K562 (cell line): ENCODE measurements around the gene EXOC3L1. TPM values are rescaled to one million over a fixed set of nuclear protein-coding genes. Genes with fewer than 3 reads are reported as not detected.
A peak's percentile ranks its signal among the peaks of the same experiment; 100 is the strongest.

ENCODE experiments used
- ATAC-seq: fragments of 200-7000 bp; cut with Tn5 transposase; 3 replicates; pipeline ENCODE4 v1.9.1; 2020; ENCODE audit warnings: moderate library complexity
- BruUV-seq: library from RNA; stranded (reverse); fragments of 400-500 nt; replicated peaks from 2 replicates; lab custom pipeline; 2021; lab: Mats Ljungman, UMichigan
- CTCF ChIA-PET: fragments of 300-600 bp; formaldehyde crosslinking; extraction: SDS; loops from one replicate; lab custom pipeline; 2021; ENCODE audit warnings: low intra/inter-chr PET ratio; lab: Yijun Ruan, JAX
- POLR2A ChIA-PET: fragments of 300-600, 350-650 bp; sonication (Branson Sonifier 250); formaldehyde crosslinking; extraction: SDS; loops from one replicate; lab custom pipeline; 2021; ENCODE audit warnings: antibody characterized with exemption, inconsistent platforms; lab: Yijun Ruan, JAX
- DNase-seq, 4 experiments: peaks; one replicate each; pipeline versions ENCODE4 v3.0.0 to v3.0.0-alpha.2; 2011 to 2018; ENCODE audit warnings: low spot score in 3 of 4, mixed read lengths in 3 of 4; ENCODE audit errors: extremely low read depth in 1 of 4
- FAIRE-seq: peaks from 2 replicates; lab custom pipeline; 2011; peaks lifted over from hg19 to GRCh38; lab: Jason Lieb, UNC
- H2AFZ ChIP-seq: 2 replicates; pipeline ENCODE4 v1.6.0; 2011; ENCODE audit warnings: low read depth, low read length, control low read depth, inconsistent platforms
- H3K27ac ChIP-seq: fragments of 200-600 bp; 3 replicates; pipeline ENCODE4 v1.8.0; 2011; ENCODE audit warnings: low read depth, mild to moderate bottlenecking, control low read depth, inconsistent platforms, low read length, moderate library complexity, mixed read lengths; ENCODE audit errors: extremely low read depth
- H3K27me3 ChIP-seq, 2 experiments: fragments of 300-600 bp in 1 of 2; 2 replicates in 1 of 2; 3 replicates in 1 of 2; pipeline versions ENCODE4 v1.6.0 to v1.8.0; 2011; ENCODE audit warnings: inconsistent platforms in 2 of 2, low read length in 2 of 2, mild to moderate bottlenecking in 1 of 2, mixed read lengths in 1 of 2, moderate library complexity in 1 of 2; ENCODE audit not compliant: control insufficient read depth in 2 of 2, insufficient read depth in 2 of 2
- H3K36me3 ChIP-seq: fragments of 300-600 bp; 3 replicates; pipeline ENCODE4 v1.8.0; 2011; ENCODE audit warnings: mild to moderate bottlenecking, low read length, inconsistent platforms; ENCODE audit not compliant: control insufficient read depth, insufficient read depth
- H3K4me1 ChIP-seq, 2 experiments: fragments of 200-600 bp in 1 of 2; replicated peaks in 1 of 2; 2 replicates in 1 of 2; 3 replicates in 1 of 2; pipeline versions ENCODE4 v1.5.1 to v1.8.0; 2011; ENCODE audit warnings: inconsistent platforms in 2 of 2, low read length in 2 of 2, mild to moderate bottlenecking in 1 of 2, mixed read lengths in 1 of 2, moderate library complexity in 1 of 2; ENCODE audit not compliant: control insufficient read depth in 2 of 2, insufficient read depth in 2 of 2
- H3K4me2 ChIP-seq: 2 replicates; pipeline ENCODE4 v1.6.1; 2011; ENCODE audit warnings: low read length, control low read depth, inconsistent platforms, mixed read lengths; ENCODE audit not compliant: insufficient read depth
- H3K4me3 ChIP-seq: fragments of 200-600 bp; sonication (generic), shearing (Covaris generic); 2 replicates; pipeline ENCODE4 v1.5.1; 2016; ENCODE audit warnings: control low read depth, inconsistent platforms
- H3K79me2 ChIP-seq: fragments of 200-600 bp; 3 replicates; pipeline ENCODE4 v1.8.0; 2011; ENCODE audit warnings: low read length, inconsistent platforms; ENCODE audit not compliant: control insufficient read depth, insufficient read depth
- H3K9ac ChIP-seq, 2 experiments: 2 replicates each; pipeline versions ENCODE4 v1.6.0 to v1.6.1; 2011; ENCODE audit warnings: low read depth in 2 of 2, low read length in 2 of 2, control low read depth in 1 of 2, inconsistent platforms in 1 of 2, mild to moderate bottlenecking in 1 of 2, mixed read lengths in 1 of 2; ENCODE audit not compliant: insufficient read depth in 1 of 2
- H3K9me1 ChIP-seq: one replicate; pipeline ENCODE4 v1.6.0; 2011; ENCODE audit warnings: inconsistent platforms, mild to moderate bottlenecking, low read length, moderate library complexity; ENCODE audit not compliant: control insufficient read depth, insufficient read depth
- H3K9me3 ChIP-seq: replicated peaks from 2 replicates; pipeline ENCODE4 v1.5.1; 2011; ENCODE audit warnings: low read depth, low read length, inconsistent platforms; ENCODE audit not compliant: control insufficient read depth, insufficient read depth
- H4K20me1 ChIP-seq: replicated peaks from 2 replicates; pipeline ENCODE4 v1.6.1; 2011; ENCODE audit warnings: low read length, inconsistent platforms, mixed read lengths; ENCODE audit not compliant: control insufficient read depth, insufficient read depth
- ARID1B ChIP-seq: fragments of 450-650 bp; IDR thresholded peaks from 2 replicates; pipeline ENCODE4 v1.6.1; 2016; ENCODE audit warnings: antibody characterized with exemption, mild to moderate bottlenecking, inconsistent platforms
- CBFA2T3 ChIP-seq: fragments of 450-650 bp; IDR thresholded peaks from 2 replicates; pipeline ENCODE4 v1.6.1; 2017
- ETV1 ChIP-seq: fragments of 450-650 bp; conservative IDR thresholded peaks from 2 replicates; pipeline ENCODE4 v1.6.1; 2016; ENCODE audit warnings: missing genetic modification characterization, control low read depth, low read depth, missing compliant biosample characterization
- GABPA ChIP-seq: fragments of 200-800 bp; sonication (Bioruptor generic); conservative IDR thresholded peaks from 2 replicates; pipeline ENCODE4 v1.6.1; 2016; ENCODE audit warnings: low read depth, missing genetic modification characterization, missing compliant biosample characterization
- GABPB1 ChIP-seq: sonication (generic); formaldehyde crosslinking; IDR thresholded peaks from 2 replicates; pipeline ENCODE4 v1.8.0; 2022; ENCODE audit warnings: mild to moderate bottlenecking, missing genetic modification reagents
- ILK ChIP-seq: fragments of 450-650 bp; IDR thresholded peaks from 2 replicates; pipeline ENCODE4 v1.6.1; 2016; ENCODE audit warnings: missing genetic modification characterization, low read depth, mild to moderate bottlenecking, missing compliant biosample characterization, moderate library complexity, borderline replicate concordance
- LEF1 ChIP-seq: fragments of 450-650 bp; IDR thresholded peaks from 2 replicates; pipeline ENCODE4 v1.6.1; 2016; ENCODE audit warnings: mild to moderate bottlenecking
- SMARCA4 ChIP-seq: fragments of 450-650 bp; IDR thresholded peaks from 2 replicates; pipeline ENCODE4 v1.6.1; 2016
- SMARCE1 ChIP-seq: fragments of 450-650 bp; IDR thresholded peaks from 2 replicates; pipeline ENCODE4 v1.7.1; 2016; ENCODE audit warnings: mild to moderate bottlenecking
- SOX6 ChIP-seq: fragments of 450-650 bp; IDR thresholded peaks from 2 replicates; pipeline ENCODE4 v1.6.1; 2014; ENCODE audit warnings: mild to moderate bottlenecking
- ZEB2 ChIP-seq: fragments of 450-650 bp; IDR thresholded peaks from 2 replicates; pipeline ENCODE4 v1.6.1; 2016
- WGBS: fragments of 100-300 bp; shearing (Covaris generic); methylation state at CpG from one replicate; pipeline ENCODE4 v1.1.6; 2016; ENCODE audit warnings: low coverage, mixed read lengths; ENCODE audit not compliant: insufficient coverage; ENCODE audit errors: missing lambda C conversion rate; 5-methylcytosine and 5-hydroxymethylcytosine counted together
- in situ Hi-C: fragments of 300-500 bp; cut with MboI; formaldehyde crosslinking; loops from 4 replicates; pipeline ENCODE4 v1.15.0; 2018; ENCODE audit warnings: inconsistent platforms, mixed read lengths
- intact Hi-C: fragments of 100-400 bp; cut with micrococcal nuclease; formaldehyde crosslinking; loops from 2 replicates; pipeline ENCODE4 v1.14.2; 2022
- polyA plus RNA-seq, 8 experiments: library from polyadenylated mRNA; depleted of rRNA in 4 of 8; stranded (reverse) in 5 of 8; unstranded in 3 of 8; fragments of >200 nt; fragmentation: Nextera tagmentation in 2 of 8; fragmentation: Illumina TruSeq in 1 of 8; extraction: Ambion mirVana in 2 of 8; extraction: Trizol in 1 of 8; gene quantifications; 2 replicates each; pipeline versions ENCODE4 v1.2.1 to v1.2.3, GENCODE V29; 2011 to 2014; ENCODE audit warnings: inconsistent platforms in 1 of 8, missing spikeins in 1 of 8
- total RNA-seq, 7 experiments: library from RNA; depleted of rRNA in 6 of 7; stranded (reverse); fragments of >200 nt in 6 of 7; fragmentation: Illumina TruSeq in 2 of 7; extraction: Trizol in 2 of 7; gene quantifications; 2 replicates each; pipeline versions ENCODE4 v1.2.1 to v1.2.3, GENCODE V29; 2011 to 2021; ENCODE audit warnings: low replicate concordance in 1 of 7

Gene EXOC3L1
- total and polyA plus RNA-seq, 9 of the 15 experiments (the other 6 are each of a cell fraction or from before 2014, with no cell fraction given) = 0.08 TPM; not detected in 8

DNA sequence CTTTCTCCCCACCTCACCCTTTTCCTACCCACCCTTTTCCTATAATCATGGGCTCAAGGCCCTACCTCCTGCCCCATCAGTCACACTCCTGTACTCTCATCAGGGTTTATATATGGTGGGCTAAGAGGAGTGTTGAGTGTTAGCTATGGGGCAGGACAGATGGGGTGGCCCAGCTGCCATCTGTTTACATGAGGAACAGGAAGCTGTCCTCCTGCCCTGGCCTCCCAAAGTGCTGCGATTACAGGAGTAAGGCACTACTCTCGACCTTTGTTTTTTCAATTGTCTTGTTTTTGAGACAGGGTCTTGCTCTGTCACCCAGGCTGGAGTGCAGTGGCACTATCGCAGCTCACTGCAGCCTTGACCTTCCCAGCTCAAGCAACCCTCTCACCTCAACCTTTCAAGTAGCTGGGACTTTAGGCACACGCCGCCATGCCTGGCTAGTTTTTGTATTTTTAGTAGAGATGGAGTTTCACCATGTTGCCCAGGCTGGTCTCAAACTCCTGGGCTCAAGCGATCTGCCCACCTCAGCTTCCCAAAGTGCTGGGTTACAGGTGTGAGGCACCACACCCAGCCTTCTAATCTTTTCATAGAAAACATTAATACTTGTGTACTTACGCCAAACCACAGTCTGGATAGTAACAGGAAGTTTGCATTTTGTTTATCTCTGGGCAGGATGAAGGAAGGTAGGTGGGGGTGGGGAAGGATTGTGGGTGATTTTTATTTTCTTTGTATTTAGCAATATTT is 31.9 kb downstream of the EXOC3L1 start:
- DNase-seq (no peak), ATAC-seq (no peak), FAIRE-seq (no peak)
- Histone ChIP-seq H3K4me2 (0 out of 2 replicates have a peak overlapping the region, but pooled peaks have one; percentile 87), H3K4me1 (peaks cover 20 to 62% of the 10 kb centered on the region in 2 experiments), H3K79me2 (peaks cover 28% of the 10 kb centered on the region), H2AFZ (no peak overlapping the region), H3K27ac (no peak overlapping the region), H3K9ac (no peak overlapping the region), H3K9me1 (no peaks in the 10 kb centered on the region), H3K36me3 (peaks cover 4% of the 10 kb centered on the region; the same call in 1 of the 3 replicates), H4K20me1 (peaks cover 16% of the 10 kb centered on the region), H3K9me3 (no peaks in the 10 kb centered on the region), H3K4me3 (0 out of 2 replicates have a peak overlapping the region, but pooled peaks have one; percentile 73), H3K27me3 (no peaks in the 10 kb centered on the region)
- ChIA-PET CTCF (no interaction called here), POLR2A (interaction anchor here (0.6 to 1.6 kb wide), 2 partner anchors 22 to 32 kb away, joined by 4 read pairs; partner anchors contain the start of gene EXOC3L1)
- 42% methylated on average over 7 of the region's 7 CpGs for WGBS
- in situ Hi-C loops (loop anchor here (5.0 to 25.0 kb wide), 2 partner anchors 141 to 196 kb away; partner anchors contain the start of gene CES3), intact Hi-C loops (loop anchor here (2.0 to 5.0 kb wide), 2 partner anchors 181 to 203 kb away; no protein-coding TSS in a partner anchor)
- TF ChIP-seq ZEB2 (peak; percentile 62), GABPB1 (CRISPR knock-in tag) (no peak), ETV1 (tag) (peak; percentile 28; the same call in 1 of the 2 replicates), ILK (tag) (no peak), CBFA2T3 (0 out of 2 replicates have a peak, but pooled peaks have one; percentile 17), ARID1B (peak; percentile 41; the same call in 1 of the 2 replicates), LEF1 (peak; percentile 36; the same call in 1 of the 2 replicates), GABPA (0 out of 2 replicates have a peak, but pooled peaks have one; percentile 24), SMARCE1 (peak; percentile 46; the same call in 1 of the 2 replicates), SMARCA4 (0 out of 2 replicates have a peak, but pooled peaks have one; percentile 26), SOX6 (peak; percentile 34; the same call in 1 of the 2 replicates)
- TSS peak; percentile 49 for BruUV-seq
